HUDEP-2 (cell line): Measurements from ENCODE around the gene LEF1.

ENCODE experiments used
- DNase-seq, 76 experiments: peaks; one replicate each; lab custom pipeline; 2025; ENCODE audit not compliant: unreplicated experiment in 76 of 76; lab: John Stamatoyannopoulos, UW

Gene LEF1

GRCh38 chr4:108152980-108153379, 15.8 kb downstream of the LEF1 start:
- no peak for DNase-seq

- DNase-seq = no peak
Observed at GRCh38 chr4:108149588-108150380, 18.9 kb downstream of the LEF1 start.

- DNase-seq = no peak
Observed at GRCh38 chr4:108148316-108148715, 20.4 kb downstream of the LEF1 start.

- no peak for DNase-seq
Observed at GRCh38 chr4:108146819-108147218, 21.9 kb downstream of the LEF1 start.

- DNase-seq = no peak
Observed at GRCh38 chr4:108146336-108146735, 22.4 kb downstream of the LEF1 start.

GRCh38 chr4:108144451-108144850, 24.3 kb downstream of the LEF1 start:
- DNase-seq = no peak

GRCh38 chr4:108143515-108143914, 25.2 kb downstream of the LEF1 start:
- DNase-seq = no peak

GRCh38 chr4:108142870-108143269, 25.9 kb downstream of the LEF1 start:
- DNase-seq = no peak

- no peak for DNase-seq
Observed at GRCh38 chr4:108141213-108141950, 27.4 kb downstream of the LEF1 start.

- DNase-seq = no peak
Observed at GRCh38 chr4:108140328-108140727, 28.4 kb downstream of the LEF1 start.

- DNase-seq = no peak
Observed at GRCh38 chr4:108139089-108139488, 29.6 kb downstream of the LEF1 start.

GRCh38 chr4:108135549-108136209, 33.1 kb downstream of the LEF1 start:
- DNase-seq = no peak

- peak in 1 of 76 experiments; percentile 1 for DNase-seq
Observed at GRCh38 chr4:108130955-108131354, 37.8 kb downstream of the LEF1 start.

GRCh38 chr4:108129196-108129595, 39.5 kb downstream of the LEF1 start:
- no peak for DNase-seq

- no peak for DNase-seq
Observed at GRCh38 chr4:108126806-108127205, 41.9 kb downstream of the LEF1 start.

- DNase-seq = no peak
Observed at GRCh38 chr4:108120789-108121188, 47.9 kb downstream of the LEF1 start.

GRCh38 chr4:108119199-108119800, 49.4 kb downstream of the LEF1 start:
- no peak for DNase-seq

GRCh38 chr4:108118505-108118904, 50.2 kb downstream of the LEF1 start:
- no peak for DNase-seq

- no peak for DNase-seq
Observed at GRCh38 chr4:108117418-108118182, 51.1 kb downstream of the LEF1 start.

GRCh38 chr4:108116423-108117168, 52.1 kb downstream of the LEF1 start:
- no peak for DNase-seq
